ENCODE measurements around the gene RPRML. TPM values are rescaled to one million over a fixed set of nuclear protein-coding genes. Genes with fewer than 3 reads are reported as not detected.

The RPRML gene
- total RNA-seq, 2 donors from 2014 or later: not detected

DNA sequence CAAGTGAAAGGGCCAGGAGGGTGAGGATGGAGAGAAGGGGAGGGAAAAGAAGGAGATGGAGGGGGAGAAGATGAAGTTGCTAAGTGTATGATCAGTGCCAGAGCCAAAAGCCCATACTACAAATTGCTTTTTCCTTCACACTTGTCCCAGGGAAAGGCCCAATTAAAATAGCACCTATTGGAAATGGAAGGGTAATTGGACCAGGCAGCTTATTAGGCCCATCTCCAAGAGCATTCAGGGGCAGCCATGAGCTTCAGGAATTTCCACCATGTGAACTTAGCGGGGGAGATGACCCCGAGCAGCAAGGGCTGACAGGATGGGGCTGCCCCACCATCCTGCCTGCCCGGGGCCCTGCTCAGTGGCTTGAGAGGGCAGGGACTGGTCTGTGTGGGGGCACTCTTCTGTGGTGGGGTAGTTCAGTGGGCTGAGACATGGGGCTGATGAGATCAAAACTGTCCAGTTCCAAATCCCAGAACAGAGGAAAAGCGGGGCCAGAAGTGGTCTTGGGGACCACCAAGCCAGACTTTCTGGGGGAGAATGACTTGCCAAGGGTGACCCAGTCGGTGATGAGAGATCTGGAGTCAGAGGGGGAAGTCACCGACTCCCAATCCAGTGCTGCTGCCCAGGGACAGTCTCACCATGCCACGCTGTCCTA is 28.6 kb downstream of the RPRML start:
- intact Hi-C loops (cut with DNase I): no loop called here
- DNase-seq (ENCODE audit: low spot score): peak; percentile 56

DNA sequence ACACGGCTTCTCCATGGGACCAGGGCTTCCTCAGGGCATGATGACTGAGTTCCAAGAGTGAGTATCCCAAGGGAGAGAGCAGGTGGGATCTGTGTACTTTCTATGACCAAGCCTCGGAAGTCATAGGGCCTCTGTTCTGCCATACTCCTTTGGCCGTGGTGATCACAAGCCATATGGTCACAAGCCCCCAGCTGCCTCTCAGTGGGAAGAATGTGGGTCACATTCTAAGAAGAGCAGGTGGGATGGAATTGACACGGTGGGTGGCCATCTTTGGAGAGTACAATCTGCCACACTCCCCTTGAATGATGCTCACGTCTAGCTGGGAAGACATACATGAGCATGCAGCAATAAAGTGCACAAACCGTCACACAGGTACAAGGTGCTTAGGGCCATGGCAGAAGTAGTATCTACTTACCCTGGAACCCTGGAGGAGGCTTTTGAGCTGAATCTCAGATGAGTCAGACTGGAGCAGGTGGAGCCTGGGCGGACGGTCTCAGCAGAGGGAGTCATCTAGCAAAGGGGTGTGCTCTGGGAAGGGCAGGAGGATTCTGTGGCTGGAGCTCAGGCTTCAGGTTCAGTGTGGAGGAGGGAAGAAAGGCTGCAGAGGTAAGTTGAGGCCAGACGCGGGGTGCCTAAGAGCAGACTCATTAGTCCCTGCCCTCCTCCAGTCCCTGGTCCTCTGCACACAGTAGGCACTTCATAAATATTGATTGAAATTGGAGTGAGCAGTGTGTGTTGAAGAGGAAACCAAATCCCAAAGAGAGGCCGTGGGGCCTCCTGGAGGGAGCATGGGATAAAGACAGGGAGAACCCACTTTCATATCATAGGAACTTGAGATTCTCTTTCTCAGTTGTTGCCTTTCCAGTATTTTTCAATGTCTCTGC is 29.5 kb downstream of the RPRML start:
- intact Hi-C loops (cut with DNase I): no loop called here
- DNase-seq (ENCODE audit: low spot score): peak; percentile 58

- peak; percentile 26 for DNase-seq (ENCODE audit: low spot score)
- intact Hi-C loops (cut with DNase I): no loop called here
Observed at GRCh38 chr17:46948544-46948943, 30.5 kb downstream of the RPRML start.

DNA sequence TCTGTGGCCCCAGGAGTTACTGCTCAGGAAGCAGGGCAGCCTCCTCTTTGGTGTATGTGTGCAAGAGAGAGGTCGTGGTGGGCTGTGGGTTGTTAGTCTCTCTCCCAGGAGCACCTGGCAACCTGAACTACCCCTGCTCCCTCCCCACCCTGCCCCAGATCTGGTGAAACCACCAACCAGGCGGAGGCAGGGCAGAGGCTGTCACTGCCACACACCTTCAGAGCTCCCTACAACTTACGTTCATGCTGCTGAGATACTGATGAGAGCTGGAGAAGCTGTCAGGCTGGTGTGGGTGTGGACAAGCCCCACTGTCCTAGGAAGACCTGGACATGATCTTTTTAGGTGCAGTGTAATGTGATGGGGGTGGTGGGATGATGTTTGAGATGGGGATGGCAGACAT is 31.8 kb downstream of the RPRML start:
- intact Hi-C loops (cut with DNase I): no loop called here
- DNase-seq (ENCODE audit: low spot score): peak; percentile 35

DNA sequence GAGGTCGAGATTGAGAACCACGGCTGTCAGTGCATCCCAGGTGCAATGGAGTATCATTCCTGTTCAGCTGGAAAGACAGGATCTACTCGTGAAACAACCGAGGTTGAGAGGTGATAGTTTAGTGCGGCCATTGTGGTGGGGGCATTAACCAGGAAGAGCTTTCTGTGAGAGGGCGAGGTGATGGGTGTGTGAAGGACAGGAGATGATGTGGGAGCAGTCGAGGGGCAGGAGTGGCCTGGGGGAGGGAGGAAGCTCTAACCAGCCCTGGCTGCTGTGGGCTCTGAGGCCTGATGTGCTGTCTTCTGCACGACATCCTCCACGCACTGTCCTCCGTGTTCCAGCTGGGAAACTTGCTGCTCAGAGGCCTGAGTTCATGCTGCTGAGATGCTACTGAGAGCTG is 34.1 kb downstream of the RPRML start:
- intact Hi-C loops (cut with DNase I): no loop called here
- peak; percentile 75 for DNase-seq (ENCODE audit: low spot score)

DNA sequence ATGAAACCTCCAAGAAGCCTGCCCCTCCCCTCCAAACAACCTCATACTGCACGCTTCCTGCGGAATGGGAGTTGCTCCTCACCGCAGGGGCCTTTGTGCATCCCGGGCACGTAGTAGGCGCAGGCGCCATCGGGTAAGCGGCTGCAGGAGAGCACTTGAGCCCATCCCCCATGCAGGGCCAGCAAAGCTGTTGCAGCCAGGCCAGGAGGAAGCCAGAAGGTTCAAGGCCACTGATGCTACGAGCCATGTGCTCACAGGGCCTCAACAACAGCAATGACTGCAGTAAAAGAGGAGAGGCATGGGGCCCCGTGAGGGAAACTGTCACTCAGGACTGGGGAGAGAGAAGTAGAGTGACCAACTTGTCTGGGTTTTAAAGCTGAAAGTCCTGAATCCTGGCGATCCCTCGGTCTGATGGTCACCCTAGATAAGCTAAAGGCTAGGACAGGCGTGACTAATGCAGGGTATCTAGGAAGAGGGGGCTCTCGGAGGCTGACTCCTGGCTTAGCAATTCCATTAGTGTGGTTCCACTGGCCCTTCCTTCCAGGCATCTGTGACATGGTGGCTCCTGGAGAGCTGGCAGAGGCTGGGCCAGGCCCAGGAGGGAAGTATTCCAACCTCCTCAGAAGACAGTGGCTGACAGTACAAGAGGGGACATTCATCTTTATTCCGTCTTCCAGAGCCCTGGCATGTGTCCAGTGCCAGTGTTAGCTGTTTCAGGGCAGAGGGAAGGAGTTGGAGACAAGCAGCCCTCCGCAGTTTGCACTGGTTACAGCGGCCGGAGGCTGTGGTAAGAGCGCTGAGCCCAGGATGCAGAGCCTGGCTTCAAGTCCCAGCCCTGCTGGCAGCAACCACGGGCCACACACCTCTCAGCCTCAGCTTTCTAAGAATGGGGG is 35.3 kb downstream of the RPRML start:
- peak; percentile 80 for DNase-seq (ENCODE audit: low spot score)
- intact Hi-C loops (cut with DNase I): no loop called here

DNA sequence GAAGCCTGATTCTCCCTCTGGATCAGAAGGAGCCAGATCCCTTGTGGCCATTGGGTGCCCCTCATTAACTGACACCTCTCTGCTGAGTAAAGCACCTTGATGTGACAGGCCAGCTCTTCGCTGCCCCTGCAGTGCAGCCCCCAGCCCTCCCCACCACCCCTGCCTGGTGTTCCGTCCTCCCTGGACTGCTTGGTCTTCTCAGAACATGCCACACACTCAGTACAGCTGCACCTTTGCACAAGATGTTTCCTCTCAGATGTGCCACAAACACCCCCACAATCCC is 35.9 kb downstream of the RPRML start:
- intact Hi-C loops (cut with DNase I): no loop called here
- DNase-seq (ENCODE audit: low spot score): no peak

DNA sequence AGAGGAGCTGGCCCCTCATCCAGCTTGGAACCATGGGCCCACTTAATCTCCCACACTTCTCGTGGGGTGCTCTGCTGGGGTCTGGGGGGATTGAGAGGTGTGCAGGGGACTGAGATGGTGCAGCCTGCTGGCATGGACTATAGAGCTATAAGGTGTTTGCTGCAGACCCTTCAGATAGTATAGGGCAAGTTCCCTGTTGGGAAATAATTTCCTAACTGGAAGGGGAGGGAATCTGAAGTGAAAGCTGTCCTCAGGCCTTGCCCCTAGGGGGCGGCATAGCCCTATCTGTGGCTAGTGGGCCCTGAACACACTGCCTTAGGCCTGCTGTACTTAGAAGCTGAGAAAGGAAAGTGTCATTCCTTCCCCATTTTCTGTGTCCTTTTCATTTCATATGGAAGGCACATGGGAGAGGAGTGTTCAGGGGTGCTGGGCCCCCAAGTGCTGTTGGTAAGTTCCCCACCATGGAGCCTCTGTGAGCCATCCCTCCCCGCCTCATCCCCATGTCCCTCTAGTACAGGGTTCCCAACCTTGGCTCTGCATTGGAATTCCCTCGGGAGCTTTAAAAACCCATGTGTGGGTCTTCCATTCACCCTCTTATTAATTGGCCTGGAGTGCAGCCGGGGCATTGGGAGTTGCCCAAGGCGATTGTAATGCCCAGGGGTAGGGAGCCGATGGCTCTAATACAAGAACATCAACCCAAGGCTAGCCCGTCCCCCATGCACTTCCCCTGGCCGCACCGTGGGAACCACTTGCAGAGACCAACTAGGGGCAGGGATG is 36.4 kb downstream of the RPRML start:
- peak; percentile 90 for DNase-seq (ENCODE audit: low spot score)

DNA sequence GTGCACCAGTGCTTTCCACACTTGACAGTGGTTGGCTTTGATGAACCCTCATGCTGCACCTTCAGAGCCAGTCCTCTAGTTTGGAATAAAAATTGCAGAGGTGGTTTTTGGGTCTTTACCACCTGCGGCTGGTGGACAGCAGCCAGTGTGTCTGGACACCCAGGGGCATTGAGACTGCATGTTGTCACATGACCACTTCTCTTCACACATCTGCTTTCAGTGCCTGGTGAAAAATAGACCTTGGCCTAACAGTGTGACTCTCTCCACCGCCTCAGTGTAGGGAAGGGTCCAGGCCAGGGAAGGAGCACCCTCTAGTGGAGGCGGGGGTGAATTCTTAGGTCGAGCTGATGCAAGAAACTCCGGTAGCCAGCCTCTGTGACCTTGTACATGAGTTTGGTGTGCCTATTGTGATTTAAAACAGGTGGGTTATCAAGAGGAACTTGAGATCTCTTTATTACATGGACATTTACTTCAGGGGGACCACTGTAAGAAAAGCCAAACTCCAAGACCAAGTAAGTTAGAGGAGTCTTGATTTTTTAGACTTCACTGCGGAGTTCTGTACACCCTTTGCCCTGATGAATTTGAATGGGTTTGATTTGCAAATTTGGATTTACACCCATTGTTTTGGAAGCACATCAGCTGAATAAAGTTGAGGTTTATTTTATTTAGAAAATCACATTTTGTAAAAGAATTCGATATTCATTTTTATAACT is 38.2 kb downstream of the RPRML start:
- intact Hi-C loops (cut with DNase I): no loop called here
- peak; percentile 88 for DNase-seq (ENCODE audit: low spot score)

More for the DNA sequence above, 36.4 kb downstream of the RPRML start:
- intact Hi-C loops (cut with DNase I): no loop called here

DNA sequence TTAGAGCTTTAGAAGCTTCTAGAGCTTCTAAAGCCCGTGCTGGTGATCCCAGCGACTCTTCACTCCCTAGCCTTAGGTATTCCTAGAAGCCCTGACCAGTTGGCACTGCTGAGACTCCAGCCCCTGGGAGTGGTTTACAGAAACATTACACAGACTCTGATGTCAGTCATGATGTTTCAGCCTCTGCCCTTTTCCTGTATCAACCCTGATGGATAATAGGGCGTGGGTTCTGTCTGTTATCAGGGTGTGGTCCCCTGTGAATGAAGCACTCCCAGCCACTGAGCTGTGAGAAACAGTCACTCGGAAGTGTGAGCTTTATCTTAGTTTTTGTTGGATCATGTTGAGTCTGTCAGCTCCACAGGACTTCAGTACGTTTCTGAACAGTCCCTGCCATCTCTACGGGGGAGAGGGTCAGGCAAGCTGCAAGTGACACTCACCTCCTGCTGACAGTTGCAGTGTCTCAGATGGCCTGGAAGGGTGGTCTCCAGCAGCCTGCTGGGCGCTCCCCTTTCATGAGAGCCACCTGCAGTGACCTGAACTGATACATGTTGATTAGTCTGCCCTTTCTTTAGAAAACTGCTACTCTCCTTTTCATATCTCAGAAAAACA is 43.3 kb downstream of the RPRML start:
- DNase-seq (ENCODE audit: low spot score): no peak
- intact Hi-C loops (cut with DNase I): no loop called here

DNA sequence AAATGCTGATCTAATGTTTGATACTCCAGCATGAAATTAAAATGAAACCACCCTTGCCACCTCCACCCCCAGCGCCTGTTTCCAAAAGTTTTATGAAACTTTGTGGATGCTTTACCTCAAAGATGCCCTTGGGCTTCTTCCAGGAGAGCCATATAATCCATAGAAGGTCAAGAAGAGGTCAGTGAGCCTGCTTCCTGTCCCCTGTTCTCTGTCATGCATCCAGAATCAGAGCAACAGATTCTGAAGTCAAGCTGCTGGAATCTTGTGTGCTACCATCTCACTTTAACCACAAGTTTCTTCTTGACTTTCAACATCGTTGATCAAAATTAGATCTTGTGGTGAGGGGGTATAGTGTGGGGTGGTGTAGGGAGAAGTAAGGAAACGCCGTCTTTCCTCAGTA is 47.5 kb downstream of the RPRML start:
- intact Hi-C loops (cut with DNase I): no loop called here
- DNase-seq (ENCODE audit: low spot score): no peak

- intact Hi-C loops (cut with DNase I): no loop called here
- no peak for DNase-seq (ENCODE audit: low spot score)
Observed at GRCh38 chr17:46930051-46930450, 49.0 kb downstream of the RPRML start.

DNA sequence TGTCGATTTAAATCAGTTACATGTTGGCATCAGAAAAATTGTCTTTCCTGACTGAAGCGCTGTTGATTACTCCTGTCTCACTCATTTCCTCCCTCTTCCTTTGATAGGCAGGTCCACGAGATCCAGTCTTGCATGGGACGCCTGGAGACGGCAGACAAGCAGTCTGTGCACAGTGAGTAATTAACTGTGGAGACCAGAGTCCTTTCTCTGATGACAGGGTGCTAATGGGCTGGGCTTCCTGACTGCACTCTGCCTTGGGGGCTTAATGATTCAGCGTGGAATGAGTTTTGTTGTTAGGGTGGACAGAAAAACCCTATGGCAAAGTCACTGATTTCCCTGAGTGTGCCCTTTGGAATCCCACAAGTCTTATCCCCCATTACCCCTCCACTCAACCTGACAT is 49.6 kb downstream of the RPRML start:
- no peak for DNase-seq (ENCODE audit: low spot score)
- intact Hi-C loops (cut with DNase I): no loop called here

DNA sequence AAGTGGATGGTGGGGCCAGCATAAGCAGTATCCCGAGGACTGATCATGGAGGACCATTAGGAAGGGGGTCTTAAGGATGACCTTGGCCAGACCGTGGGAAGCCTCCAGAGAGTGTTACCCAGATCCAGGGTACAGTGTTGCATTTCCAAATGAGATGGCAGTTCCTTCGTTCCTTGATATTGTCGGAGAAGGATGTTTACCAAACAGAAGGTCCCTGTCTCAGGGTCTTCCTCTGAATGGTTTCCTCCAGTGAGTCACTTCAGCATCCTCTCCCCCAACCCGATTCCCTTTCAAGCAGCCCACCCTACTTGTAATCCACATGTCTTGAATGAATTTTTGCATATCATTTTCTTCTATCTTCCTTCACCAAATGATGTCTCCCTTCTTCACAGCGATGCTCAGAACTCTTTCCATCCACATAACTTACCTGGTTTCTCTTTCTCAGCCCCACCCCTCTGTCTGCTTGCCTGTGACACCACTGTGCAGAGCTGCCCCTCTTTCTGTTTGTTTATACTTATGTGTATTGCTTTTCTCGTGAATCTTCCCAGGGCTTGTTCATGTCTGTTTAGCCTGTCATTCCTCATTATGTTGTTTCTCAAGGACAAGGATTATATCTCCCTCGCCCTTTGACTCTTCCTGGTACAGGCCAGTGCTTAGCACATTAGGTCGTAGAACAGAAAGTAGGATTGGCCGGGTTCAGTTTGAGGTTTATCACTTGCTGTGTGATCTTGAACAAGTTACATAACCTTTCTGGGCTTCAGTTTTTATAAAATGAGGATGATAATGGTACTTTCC is 50.4 kb downstream of the RPRML start:
- DNase-seq (ENCODE audit: low spot score): no peak
- intact Hi-C loops (cut with DNase I): no loop called here
